Measurements from ENCODE around the gene ZNF106.

GRCh38 chr15:42450425-42450790 is 40.5 kb downstream of the ZNF106 start:
- TF ChIP-seq ZFP3 (CRISPR knock-in tag; IDR thresholded peaks at IDR 0.05) (no peak), PPARA (CRISPR knock-in tag; IDR thresholded peaks at IDR 0.05; ENCODE audit: borderline replicate concordance) (no peak), RARB (CRISPR knock-in tag; IDR thresholded peaks at IDR 0.05) (no peak), ZFP30 (CRISPR knock-in tag; IDR thresholded peaks at IDR 0.05) (no peak), TCF4 (CRISPR knock-in tag; IDR thresholded peaks at IDR 0.05; ENCODE audit: borderline replicate concordance) (no peak), BACH2 (CRISPR knock-in tag; IDR thresholded peaks at IDR 0.05; ENCODE audit: borderline replicate concordance) (no peak), POU6F1 (CRISPR knock-in tag; IDR thresholded peaks at IDR 0.05; ENCODE audit: borderline replicate concordance, low read depth) (no peak)
- TF ChIP-seq, protein P1, sequence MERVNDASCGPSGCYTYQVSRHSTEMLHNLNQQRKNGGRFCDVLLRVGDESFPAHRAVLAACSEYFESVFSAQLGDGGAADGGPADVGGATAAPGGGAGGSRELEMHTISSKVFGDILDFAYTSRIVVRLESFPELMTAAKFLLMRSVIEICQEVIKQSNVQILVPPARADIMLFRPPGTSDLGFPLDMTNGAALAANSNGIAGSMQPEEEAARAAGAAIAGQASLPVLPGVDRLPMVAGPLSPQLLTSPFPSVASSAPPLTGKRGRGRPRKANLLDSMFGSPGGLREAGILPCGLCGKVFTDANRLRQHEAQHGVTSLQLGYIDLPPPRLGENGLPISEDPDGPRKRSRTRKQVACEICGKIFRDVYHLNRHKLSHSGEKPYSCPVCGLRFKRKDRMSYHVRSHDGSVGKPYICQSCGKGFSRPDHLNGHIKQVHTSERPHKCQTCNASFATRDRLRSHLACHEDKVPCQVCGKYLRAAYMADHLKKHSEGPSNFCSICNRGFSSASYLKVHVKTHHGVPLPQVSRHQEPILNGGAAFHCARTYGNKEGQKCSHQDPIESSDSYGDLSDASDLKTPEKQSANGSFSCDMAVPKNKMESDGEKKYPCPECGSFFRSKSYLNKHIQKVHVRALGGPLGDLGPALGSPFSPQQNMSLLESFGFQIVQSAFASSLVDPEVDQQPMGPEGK (CRISPR knock-in tag; IDR thresholded peaks at IDR 0.05; ENCODE audit: borderline replicate concordance) = no peak
